Bone marrow (tissue), 2 donors: ENCODE measurements around the gene GABPA.
A peak's percentile ranks its signal among the peaks of the same experiment; 100 is the strongest.
"Not testable (repeated sequence)": the region's sequence is repeated elsewhere in the genome, so short reads cannot be mapped to it uniquely, and the experiment has no call there.

Source experiments
- DNase-seq, 2 donors: peaks; one replicate each; lab custom pipeline; 2025; lab: John Stamatoyannopoulos, UW

GABPA gene

GRCh38 chr21:25734904-25735645 lies at the start of gene GABPA, which contains the start of gene ATP5PF:
Gene GABPA (plus strand): TSS chr21:25734972. CDS start chr21:25741599, 6,627 bp downstream.
Gene ATP5PF (minus strand): TSS chr21:25734904. CDS start chr21:25729794, 5,110 bp downstream.
- DNase-seq, result peak; percentile 89 to 97

DNA sequence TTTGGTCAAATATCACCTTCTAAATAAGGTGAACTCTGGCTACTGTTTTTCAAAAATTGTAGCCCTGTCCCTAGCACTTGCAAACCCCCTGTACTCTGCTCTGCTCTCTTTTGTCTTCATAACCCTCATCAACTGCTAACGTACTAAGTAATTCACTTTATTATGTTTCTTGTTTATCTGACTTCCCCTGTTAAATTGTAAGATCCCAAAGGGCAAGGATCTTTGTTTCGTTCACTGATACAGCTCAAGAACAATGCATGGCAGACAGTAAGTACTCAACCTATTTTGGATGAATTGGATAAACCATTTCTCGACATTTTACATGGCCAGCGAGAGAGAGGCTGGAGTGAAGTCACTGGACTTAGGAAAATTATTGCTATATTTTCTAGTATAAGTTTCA lies 47.0 kb upstream of the GABPA start:
- no peak for DNase-seq

- DNase-seq, result no peak
Observed at GRCh38 chr21:25688275-25689155, 46.3 kb upstream of the GABPA start.

DNA sequence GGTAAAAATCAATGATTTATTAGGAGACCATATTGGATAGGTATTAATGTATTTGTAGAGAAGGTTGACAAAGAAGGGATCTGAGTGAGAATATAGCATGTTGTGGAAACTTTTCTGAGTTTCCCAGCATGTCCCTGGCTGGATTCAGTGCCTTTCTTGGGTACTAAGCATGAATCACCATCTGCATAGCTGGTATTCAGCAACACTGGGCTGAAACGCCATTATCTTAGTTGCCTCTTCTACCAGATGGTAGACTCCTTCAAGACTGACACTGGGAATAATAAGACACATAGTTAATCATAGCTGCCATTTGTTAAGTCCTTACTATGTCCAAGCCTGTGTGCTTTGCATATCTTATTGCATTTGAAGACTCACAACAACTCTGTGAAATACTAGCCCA lies 45.5 kb upstream of the GABPA start:
- DNase-seq, result no peak

GRCh38 chr21:25691976-25692375 lies 42.8 kb upstream of the GABPA start:
- no peak for DNase-seq

DNA sequence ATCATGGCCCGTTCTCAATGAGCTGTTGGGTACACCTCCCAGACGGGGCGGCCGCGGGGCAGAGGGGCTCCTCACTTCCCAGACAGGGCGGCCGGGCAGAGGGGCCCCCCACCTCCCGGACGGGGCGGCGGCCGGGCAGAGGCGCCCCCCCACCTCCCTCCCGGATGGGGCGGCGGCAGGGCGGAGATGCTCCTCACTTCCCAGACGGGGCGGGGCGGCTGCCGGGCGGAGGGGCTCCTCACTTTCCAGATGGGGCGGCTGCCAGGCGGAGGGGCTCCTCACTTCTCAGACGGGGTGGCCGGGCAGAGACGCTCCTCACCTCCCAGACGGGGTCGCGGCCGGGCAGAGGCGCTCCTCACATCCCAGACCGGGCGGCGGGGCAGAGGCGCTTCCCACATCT lies 39.3 kb upstream of the GABPA start:
- not testable (repeated sequence) for DNase-seq

DNA sequence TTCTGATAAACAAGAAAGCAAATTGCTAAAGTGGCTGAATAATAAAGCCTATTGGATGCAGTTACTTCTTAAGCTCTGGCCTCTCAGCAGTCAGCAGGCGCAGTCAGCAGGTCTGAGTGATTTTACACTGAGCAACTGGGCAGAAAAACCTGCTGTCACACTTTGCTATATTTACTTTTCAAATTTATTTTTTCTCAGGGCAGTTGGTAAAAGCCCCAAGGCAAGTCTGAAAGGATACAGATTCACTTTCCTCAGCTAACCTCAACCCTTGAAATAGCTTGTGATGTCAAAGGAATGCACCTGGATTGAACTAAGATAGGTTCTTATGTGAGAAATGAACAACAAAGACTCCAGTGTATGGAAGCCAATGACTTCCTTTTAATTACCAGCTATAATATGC lies 34.0 kb upstream of the GABPA start:
- no peak for DNase-seq

DNA sequence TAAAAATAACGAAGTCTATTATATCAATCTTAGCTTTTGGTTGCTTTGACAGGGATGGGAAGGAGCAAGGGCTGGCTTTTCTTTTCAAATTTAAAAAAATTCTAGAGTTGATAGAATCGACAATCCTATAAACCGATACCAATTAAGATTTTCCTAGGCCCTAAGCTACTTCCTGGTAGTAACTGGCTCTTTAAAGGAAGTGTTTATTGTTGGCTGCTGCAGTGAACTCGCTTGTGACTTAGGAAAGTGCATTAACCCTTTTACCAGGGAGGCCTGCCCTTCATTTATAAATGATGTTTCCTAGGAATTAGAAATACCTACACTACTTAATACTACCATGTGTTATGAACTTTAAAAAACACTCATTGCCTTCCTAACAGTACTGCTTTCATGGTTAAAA lies 33.2 kb upstream of the GABPA start:
- no peak for DNase-seq

- peak in 1 of 2 donors; percentile 53 for DNase-seq
Observed at GRCh38 chr21:25708467-25709065, 26.2 kb upstream of the GABPA start.

GRCh38 chr21:25709684-25710265 lies 25.0 kb upstream of the GABPA start:
- no peak for DNase-seq

- no peak for DNase-seq
Observed at GRCh38 chr21:25710550-25710949, 24.2 kb upstream of the GABPA start.

- not testable (repeated sequence) for DNase-seq
Observed at GRCh38 chr21:25714066-25714465, 20.7 kb upstream of the GABPA start.

DNA sequence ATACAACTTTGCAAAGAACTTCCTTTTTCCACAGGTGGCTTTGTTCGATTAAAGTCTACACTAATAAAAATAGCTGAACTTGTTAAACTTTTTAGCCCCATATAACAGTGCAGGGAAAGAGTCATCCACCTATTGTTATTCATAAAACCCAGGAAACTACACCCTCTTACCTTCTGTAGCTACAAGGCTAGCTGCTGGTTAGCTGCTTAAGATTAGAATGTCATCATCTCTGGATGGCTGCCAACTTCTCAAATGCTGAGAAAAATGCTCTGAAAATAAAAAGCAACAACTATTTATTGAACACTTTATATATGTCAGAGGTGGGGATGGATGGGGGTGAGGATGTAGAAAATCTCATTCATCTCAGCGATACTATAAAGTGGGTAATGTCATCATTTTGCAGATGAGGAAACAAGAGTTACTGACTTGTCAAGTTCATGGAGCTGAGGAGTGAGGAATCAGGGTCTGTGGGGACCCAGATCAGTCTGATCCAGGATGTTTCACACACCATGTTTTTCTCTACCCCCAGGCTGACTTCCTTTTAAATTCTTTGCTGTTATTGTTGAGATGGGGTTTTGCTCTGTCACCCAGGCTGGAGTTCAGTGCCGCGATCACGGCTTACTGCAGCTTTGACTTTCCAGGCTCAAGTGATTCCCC lies 17.2 kb upstream of the GABPA start:
- no peak for DNase-seq

DNA sequence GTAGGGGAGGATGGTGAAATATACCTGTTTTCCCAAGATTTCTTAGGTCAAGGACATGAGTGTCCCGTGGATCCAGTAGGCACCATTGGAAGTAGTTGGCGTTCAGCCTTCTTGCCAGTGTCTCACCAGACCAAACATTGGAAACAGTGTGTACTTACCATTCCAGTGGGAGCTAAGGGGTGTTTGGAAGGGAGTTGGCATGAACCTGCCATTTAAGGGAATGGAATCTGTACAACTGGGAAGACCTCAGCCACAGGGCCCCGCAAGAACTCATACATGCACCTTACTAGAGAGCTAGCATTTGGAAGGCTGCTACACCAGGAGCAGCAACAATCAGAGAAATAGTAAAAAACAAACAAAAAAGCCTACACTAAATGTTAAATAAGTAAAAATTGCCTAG lies 12.8 kb upstream of the GABPA start:
- DNase-seq, result no peak

DNA sequence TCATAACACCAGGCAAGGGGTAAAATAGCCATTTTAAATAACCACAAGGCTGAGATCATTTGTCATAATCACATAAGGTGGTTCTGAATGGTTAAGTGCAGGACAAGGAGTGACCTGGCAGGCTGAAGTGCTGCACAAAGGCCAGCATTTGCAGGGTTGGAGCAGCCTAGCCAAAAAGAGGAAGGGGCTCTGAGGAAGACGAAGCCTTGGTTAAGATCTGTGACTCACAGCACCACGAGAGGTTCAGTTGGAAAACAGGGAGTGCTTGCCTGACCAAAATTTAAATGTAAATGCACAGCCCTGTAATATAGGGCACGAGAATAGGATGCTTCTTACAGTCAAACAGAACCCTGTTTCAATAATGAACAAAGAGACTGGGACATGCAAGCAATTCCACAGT lies 12.1 kb upstream of the GABPA start:
- peak in 1 of 2 donors; percentile 44 for DNase-seq

GRCh38 chr21:25732091-25732760 lies 2.5 kb upstream of the GABPA start:
- DNase-seq, result no peak

- no peak for DNase-seq
Observed at GRCh38 chr21:25733859-25734653, 716 bp upstream of the GABPA start.

DNA sequence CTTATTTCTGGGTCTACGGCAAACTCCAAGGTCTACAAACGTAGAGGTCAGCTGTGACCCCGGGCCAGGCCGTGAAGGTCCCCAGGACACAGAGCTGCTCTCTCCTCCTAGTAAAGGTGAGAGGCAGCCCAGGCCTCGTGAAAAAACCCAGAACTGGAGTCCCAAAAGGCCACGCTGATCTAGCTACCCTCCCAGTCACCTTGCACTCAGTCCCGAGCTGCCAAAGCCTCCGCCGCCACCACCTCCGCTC lies 193 bp upstream of the GABPA start:
- DNase-seq, result no peak

DNA sequence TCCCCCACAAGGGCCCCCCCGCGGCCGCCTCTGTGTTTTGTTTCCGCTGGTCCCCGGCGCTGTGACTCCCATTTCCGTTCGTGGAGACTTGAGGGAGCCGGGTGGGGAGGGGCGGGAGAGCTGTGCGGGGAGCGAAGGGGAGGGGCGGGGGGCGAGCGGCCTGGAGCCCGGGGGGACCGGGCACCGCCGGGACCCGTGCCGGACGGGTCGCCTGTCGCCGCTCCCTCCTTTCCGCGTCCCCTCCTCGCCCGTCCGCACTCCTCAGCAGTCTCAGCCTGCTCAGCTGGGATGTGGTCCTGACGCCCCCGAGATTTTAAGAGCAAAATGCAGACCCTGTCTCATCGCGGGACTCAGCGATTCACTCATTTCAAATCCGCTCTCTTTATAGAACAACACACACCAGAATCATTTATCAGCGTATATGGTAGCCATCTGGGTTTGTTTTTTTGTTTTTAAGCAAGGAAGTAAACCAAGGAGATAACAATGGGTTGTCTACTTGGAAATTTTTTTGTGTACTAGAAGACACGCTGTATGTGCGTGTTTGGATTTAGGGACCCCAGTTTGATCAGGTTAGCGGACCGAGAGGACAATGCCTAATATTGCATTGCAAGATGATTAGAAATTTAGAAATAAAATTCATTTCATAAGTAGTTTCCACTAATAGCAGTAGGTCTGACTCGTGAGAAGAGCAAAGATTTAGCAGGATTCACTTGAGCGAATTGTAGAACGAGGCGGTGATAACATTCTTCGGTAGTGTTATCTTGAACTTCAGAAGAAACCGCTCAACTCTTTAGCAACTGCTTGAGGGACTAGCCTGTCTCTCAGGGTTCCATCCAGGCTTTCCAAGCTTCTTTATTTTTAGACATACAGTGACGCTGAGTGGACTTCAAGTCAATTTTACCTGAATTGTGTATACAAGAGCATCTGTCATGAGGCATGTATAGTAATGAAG lies 1.1 kb downstream of the GABPA start:
- DNase-seq, result peak in 1 of 2 donors; percentile 71
